ENCODE measurements around the gene ARHGAP10. TPM values are rescaled to one million over a fixed set of nuclear protein-coding genes. Genes with fewer than 3 reads are reported as not detected.

ARHGAP10 gene
- total and polyA plus RNA-seq, 2 donors (not counting 1 experiment from before 2014, with no cell fraction given) = 0.10 to 0.34 TPM

DNA sequence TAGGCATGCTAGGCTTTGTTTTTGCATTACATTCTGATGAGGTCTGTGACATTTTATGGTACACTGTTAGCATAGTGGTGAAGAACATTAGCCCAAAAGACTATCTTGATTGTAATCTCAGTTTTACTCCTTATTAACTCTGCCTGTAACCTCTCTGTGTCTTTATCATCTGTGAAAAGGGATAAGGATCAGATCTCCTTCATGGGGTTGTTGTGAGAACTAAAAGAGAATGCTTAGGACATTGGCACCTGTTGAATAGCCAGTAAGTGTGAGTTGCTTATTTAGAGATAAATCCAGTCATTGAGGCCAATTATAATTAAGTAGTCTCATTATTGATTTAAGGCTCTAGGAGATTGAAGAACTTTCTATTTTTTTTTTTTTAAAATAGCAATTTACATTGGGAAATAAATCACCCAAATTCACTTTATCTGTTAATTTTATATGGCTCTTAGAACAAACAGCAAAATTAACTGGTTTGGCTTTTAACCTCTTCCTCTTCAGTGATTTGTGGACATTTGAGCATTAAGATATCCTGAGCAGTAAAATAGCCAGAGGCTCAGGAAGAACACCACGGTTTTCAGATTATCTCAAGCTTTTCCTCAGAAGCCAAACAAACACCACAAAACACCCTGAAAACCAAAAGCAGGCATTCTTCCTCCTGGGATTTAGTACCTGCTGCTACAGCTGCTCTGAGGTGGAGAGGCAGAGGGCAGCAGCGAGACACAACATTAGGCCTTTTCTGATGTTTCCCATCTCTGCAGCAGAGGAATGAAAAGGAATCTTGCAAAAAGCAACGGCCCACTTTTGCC lies 192.9 kb downstream of the ARHGAP10 start:
- no peak for DNase-seq
- 29% methylated on average over 1 of the region's 3 CpGs for WGBS (ENCODE audit: insufficient coverage)
- ATAC-seq (ENCODE audit: low read depth) = no peak
- H2AFZ ChIP-seq (ENCODE audit: insufficient read depth, low read depth, low read length, poor library complexity, severe bottlenecking) = no peak overlapping the region
- no peaks in the 10 kb centered on the region for H3K36me3 ChIP-seq (replicated peaks in 1 of 2; ENCODE audit: control extremely low read depth in 1 of 2, control insufficient read depth in 1 of 2, extremely low read depth in 1 of 2, insufficient read depth in 2 of 2, low read length in 1 of 2)
- no peaks in the 10 kb centered on the region for H3K9me3 ChIP-seq (ENCODE audit: control extremely low read depth in 1 of 3, control insufficient read depth in 2 of 3, insufficient read depth in 1 of 3, low read length in 2 of 3)
- H4K20me1 ChIP-seq (ENCODE audit: control insufficient read depth, insufficient read depth, low read length, poor library complexity, severe bottlenecking) = no peaks in the 10 kb centered on the region
- peaks cover 0 to 3% (median 0%) of the 10 kb centered on the region in 4 experiments for H3K27me3 ChIP-seq (replicated peaks in 1 of 4; ENCODE audit: control extremely low read depth in 1 of 4, control insufficient read depth in 3 of 4, insufficient read depth in 4 of 4, low read length in 3 of 4)
- ChIA-PET CTCF (interaction anchor here (0.5 kb wide), 1 partner anchor 47 kb away, joined by 6 read pairs; no protein-coding TSS in a partner anchor), POLR2A (no interaction called here)
- Mint-ChIP-seq H3K4me1 (no peaks in the 10 kb centered on the region), H3K4me3 (no peak overlapping the region), H3K9me3 (ENCODE audit: insufficient read depth) (no peaks in the 10 kb centered on the region), H3K27me3 (peaks cover 3% of the 10 kb centered on the region), H3K27ac (no peak overlapping the region)
- no peak overlapping the region for H3K4me2 ChIP-seq (replicated peaks; ENCODE audit: low read depth, low read length, poor library complexity, severe bottlenecking)
- no peaks in the 10 kb centered on the region for H3K79me2 ChIP-seq (ENCODE audit: control insufficient read depth, insufficient read depth, low read length)
- H3K4me1 ChIP-seq (ENCODE audit: control insufficient read depth in 2 of 2, insufficient read depth in 2 of 2, low read length in 2 of 2) = no peaks in the 10 kb centered on the region
- H3K27ac ChIP-seq (ENCODE audit: low read length in 2 of 2) = no peak overlapping the region
- TF ChIP-seq EZH2 (IDR thresholded peaks at IDR 0.05; ENCODE audit: borderline replicate concordance, insufficient read depth, low read depth, low read length, poor library complexity, severe bottlenecking) = no peak
- TF ChIP-seq, protein P1, sequence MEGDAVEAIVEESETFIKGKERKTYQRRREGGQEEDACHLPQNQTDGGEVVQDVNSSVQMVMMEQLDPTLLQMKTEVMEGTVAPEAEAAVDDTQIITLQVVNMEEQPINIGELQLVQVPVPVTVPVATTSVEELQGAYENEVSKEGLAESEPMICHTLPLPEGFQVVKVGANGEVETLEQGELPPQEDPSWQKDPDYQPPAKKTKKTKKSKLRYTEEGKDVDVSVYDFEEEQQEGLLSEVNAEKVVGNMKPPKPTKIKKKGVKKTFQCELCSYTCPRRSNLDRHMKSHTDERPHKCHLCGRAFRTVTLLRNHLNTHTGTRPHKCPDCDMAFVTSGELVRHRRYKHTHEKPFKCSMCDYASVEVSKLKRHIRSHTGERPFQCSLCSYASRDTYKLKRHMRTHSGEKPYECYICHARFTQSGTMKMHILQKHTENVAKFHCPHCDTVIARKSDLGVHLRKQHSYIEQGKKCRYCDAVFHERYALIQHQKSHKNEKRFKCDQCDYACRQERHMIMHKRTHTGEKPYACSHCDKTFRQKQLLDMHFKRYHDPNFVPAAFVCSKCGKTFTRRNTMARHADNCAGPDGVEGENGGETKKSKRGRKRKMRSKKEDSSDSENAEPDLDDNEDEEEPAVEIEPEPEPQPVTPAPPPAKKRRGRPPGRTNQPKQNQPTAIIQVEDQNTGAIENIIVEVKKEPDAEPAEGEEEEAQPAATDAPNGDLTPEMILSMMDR (IDR thresholded peaks at IDR 0.05) = no peak
- intact Hi-C loops (cut with micrococcal nuclease) = no loop called here
- no peak overlapping the region for H3K9ac ChIP-seq (ENCODE audit: low read length)
- H3K4me3 ChIP-seq (ENCODE audit: control extremely low read depth in 1 of 5, extremely low read depth in 1 of 5, insufficient read depth in 1 of 5, low read depth in 2 of 5, low read length in 4 of 5) = no peak overlapping the region

Measured in B cell (primary cell).